Chondrocyte (in vitro differentiated cells): ENCODE results near the gene THUMPD1. TPM values are rescaled to one million over a fixed set of nuclear protein-coding genes. Genes with fewer than 3 reads are reported as not detected.

Experiments used
- DNase-seq: peaks from one replicate; pipeline ENCODE4 v3.0.0; 2021; ENCODE audit warnings: mixed read lengths, low spot score
- H3K27ac Mint-ChIP-seq: one replicate; pipeline ENCODE4 v1.8.0; 2021; ENCODE audit warnings: mild to moderate bottlenecking, moderate library complexity, mixed read lengths; ENCODE audit not compliant: unreplicated experiment
- H3K27me3 Mint-ChIP-seq: 2 replicates; pipeline ENCODE4 v1.8.0; 2021; ENCODE audit warnings: low read depth, mixed read lengths
- H3K36me3 Mint-ChIP-seq: 2 replicates; pipeline ENCODE4 v1.8.0; 2021; ENCODE audit warnings: low read depth, mixed read lengths
- H3K4me1 Mint-ChIP-seq: 2 replicates; pipeline ENCODE4 v1.8.0; 2021; ENCODE audit warnings: low read depth, mild to moderate bottlenecking, mixed read lengths
- H3K4me3 Mint-ChIP-seq: one replicate; pipeline ENCODE4 v1.8.0; 2021; ENCODE audit warnings: mild to moderate bottlenecking, moderate library complexity, mixed read lengths; ENCODE audit not compliant: unreplicated experiment
- H3K9me3 Mint-ChIP-seq: 2 replicates; pipeline ENCODE4 v1.8.0; 2021; ENCODE audit warnings: low read depth, mixed read lengths
- CTCF ChIP-seq: fragments of 200-600 bp; sonication (generic); IDR thresholded peaks from 2 replicates; pipeline ENCODE4 v1.5.0; 2021; ENCODE audit warnings: antibody characterized with exemption, mild to moderate bottlenecking, moderate library complexity
- long read RNA-seq: library from polyadenylated mRNA; stranded (forward); transcript quantifications from one replicate; pipeline ENCODE4 v2.0.0, GENCODE V29; 2021
- total RNA-seq: library from RNA; stranded (reverse); gene quantifications from 3 replicates; pipeline ENCODE4 v1.2.1, GENCODE V29; 2021

The THUMPD1 gene
- total RNA-seq = 41.3 to 44.3 TPM (median 43.7 TPM) in 3 replicates
- long read RNA-seq, full-length matches to known transcripts = 92 of 115 reads
- long read RNA-seq, partial matches to known transcripts = 4 of 115 reads
- long read RNA-seq, other reads (novel, unspliced or antisense) = 19 of 115 reads

GRCh38 chr16:20741554-20742285 is at the start of gene THUMPD1:
TSS of gene THUMPD1 (minus strand) at chr16:20741818. CDS start at chr16:20741739, 79 bp downstream.
- H3K27me3 Mint-ChIP-seq = no peaks in the 10 kb centered on the region
- peaks cover 10% of the 10 kb centered on the region for H3K36me3 Mint-ChIP-seq
- peak within 1 kb of the TSS; percentile 98 for H3K27ac Mint-ChIP-seq
- peak within 1 kb of the TSS; percentile 99 for H3K4me3 Mint-ChIP-seq
- DNase-seq = peak; percentile 97
- TF ChIP-seq CTCF = peak; percentile 33
- H3K4me1 Mint-ChIP-seq = peaks cover 20% of the 10 kb centered on the region
- H3K9me3 Mint-ChIP-seq = no peaks in the 10 kb centered on the region

GRCh38 chr16:20789130-20789529 is 47.5 kb upstream of the THUMPD1 start:
- peaks cover 3% of the 10 kb centered on the region for H3K4me1 Mint-ChIP-seq

GRCh38 chr16:20784204-20784603 is 42.6 kb upstream of the THUMPD1 start:
- no peak for DNase-seq
- H3K4me1 Mint-ChIP-seq = no peaks in the 10 kb centered on the region
- no peak for TF ChIP-seq CTCF
- H3K4me3 Mint-ChIP-seq = no peak overlapping the region
- no peaks in the 10 kb centered on the region for H3K9me3 Mint-ChIP-seq
- H3K36me3 Mint-ChIP-seq = no peaks in the 10 kb centered on the region
- H3K27me3 Mint-ChIP-seq = no peaks in the 10 kb centered on the region
- H3K27ac Mint-ChIP-seq = no peak overlapping the region

More at GRCh38 chr16:20789130-20789529, 47.5 kb upstream of the THUMPD1 start:
- Mint-ChIP-seq H3K36me3 (no peaks in the 10 kb centered on the region), H3K27ac (no peak overlapping the region), H3K27me3 (no peaks in the 10 kb centered on the region), H3K4me3 (no peak overlapping the region), H3K9me3 (no peaks in the 10 kb centered on the region)
- no peak for DNase-seq
- TF ChIP-seq CTCF = no peak

- Mint-ChIP-seq H3K4me1 (no peaks in the 10 kb centered on the region), H3K36me3 (no peaks in the 10 kb centered on the region), H3K27me3 (no peaks in the 10 kb centered on the region), H3K27ac (no peak overlapping the region), H3K9me3 (no peaks in the 10 kb centered on the region), H3K4me3 (no peak overlapping the region)
- DNase-seq = no peak
- no peak for TF ChIP-seq CTCF
Measured at GRCh38 chr16:20782470-20782869, 40.9 kb upstream of the THUMPD1 start.

- H3K9me3 Mint-ChIP-seq = no peaks in the 10 kb centered on the region
- DNase-seq = no peak
- no peaks in the 10 kb centered on the region for H3K27me3 Mint-ChIP-seq
- TF ChIP-seq CTCF = no peak
- H3K36me3 Mint-ChIP-seq = no peaks in the 10 kb centered on the region
- no peak overlapping the region for H3K27ac Mint-ChIP-seq
- no peaks in the 10 kb centered on the region for H3K4me1 Mint-ChIP-seq
- H3K4me3 Mint-ChIP-seq = no peak overlapping the region
Measured at GRCh38 chr16:20781697-20782096, 40.1 kb upstream of the THUMPD1 start.
